Measurements from ENCODE around the gene LIN9.

Gene LIN9

DNA sequence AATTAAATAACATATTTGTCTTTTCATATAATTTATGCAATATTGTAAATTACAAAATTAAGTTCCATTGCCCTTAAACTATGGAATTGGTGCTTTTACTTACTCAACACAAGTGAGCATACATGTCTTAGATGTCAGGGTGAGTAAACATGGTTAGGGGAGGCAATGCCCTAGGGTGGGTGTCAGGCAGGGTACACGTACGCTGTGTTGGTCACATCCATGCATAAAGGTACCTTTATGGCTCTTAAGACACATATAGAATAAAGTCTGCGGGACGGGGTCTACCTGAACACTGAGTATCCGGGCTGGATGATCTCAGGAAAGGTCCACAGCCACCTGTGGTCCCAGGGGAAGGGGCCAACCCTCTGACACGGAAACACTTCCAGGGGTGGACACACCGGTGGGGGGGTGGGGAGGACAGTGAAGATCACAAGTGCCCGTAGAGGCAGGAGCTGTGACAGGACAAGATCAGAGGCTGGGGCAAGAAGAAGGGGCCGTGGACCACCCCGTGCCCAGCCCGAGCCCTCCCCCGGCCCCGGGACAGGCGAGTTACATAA is 720 bp downstream of the LIN9 start:
- no peaks in the 10 kb centered on the region for H3K27me3 ChIP-seq (ENCODE audit: control insufficient read depth in 2 of 2, insufficient read depth in 2 of 2, low read length in 2 of 2)
- peak overlapping the region in 1 of 2 donors; percentile 62 for H3K27ac ChIP-seq (ENCODE audit: low read depth in 2 of 2, low read length in 2 of 2)
- no peaks in the 10 kb centered on the region for H3K9me3 ChIP-seq (ENCODE audit: control insufficient read depth in 2 of 2, low read length in 2 of 2)
- no peaks in the 10 kb centered on the region for H3K36me3 ChIP-seq (ENCODE audit: control insufficient read depth in 2 of 2, insufficient read depth in 2 of 2, low read length in 2 of 2)
- peak overlapping the region; percentile 61 to 93 for H3K9ac ChIP-seq (ENCODE audit: low read depth in 1 of 2, low read length in 2 of 2)
- H3K4me1 ChIP-seq (ENCODE audit: control insufficient read depth in 2 of 2, insufficient read depth in 2 of 2, low read length in 2 of 2), result peaks cover 12 to 24% of the 10 kb centered on the region in 2 donors
- H3K4me3 ChIP-seq (ENCODE audit: low read length in 2 of 2), result peak overlapping the region; percentile 89 to 97

DNA sequence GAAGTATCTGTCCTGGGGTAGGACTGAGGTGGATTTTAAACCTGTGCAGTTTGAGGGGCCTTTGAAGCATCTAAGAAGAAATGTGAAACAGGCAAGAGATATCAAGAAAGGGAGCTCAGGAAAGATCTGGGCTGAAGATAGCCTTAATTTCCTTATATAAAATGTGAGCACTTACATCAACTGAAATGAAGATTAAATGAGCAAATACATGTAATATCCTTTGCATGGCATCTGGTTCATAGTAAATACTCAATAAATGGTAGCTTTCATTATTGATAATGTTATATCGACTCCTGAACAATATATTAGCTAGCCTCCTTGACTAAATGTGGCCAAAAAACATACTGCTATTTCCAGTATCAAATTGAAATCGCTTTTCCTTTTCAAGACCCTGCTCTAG is 2.5 kb downstream of the LIN9 start:
- Histone ChIP-seq H3K27ac (ENCODE audit: low read depth in 2 of 2, low read length in 2 of 2) (no peak overlapping the region), H3K4me3 (ENCODE audit: low read length in 2 of 2) (no peak overlapping the region), H3K36me3 (ENCODE audit: control insufficient read depth in 2 of 2, insufficient read depth in 2 of 2, low read length in 2 of 2) (no peaks in the 10 kb centered on the region), H3K9ac (ENCODE audit: low read depth in 1 of 2, low read length in 2 of 2) (no peak overlapping the region), H3K9me3 (ENCODE audit: control insufficient read depth in 2 of 2, low read length in 2 of 2) (no peaks in the 10 kb centered on the region), H3K4me1 (ENCODE audit: control insufficient read depth in 2 of 2, insufficient read depth in 2 of 2, low read length in 2 of 2) (peaks cover 12 to 24% of the 10 kb centered on the region in 2 donors), H3K27me3 (ENCODE audit: control insufficient read depth in 2 of 2, insufficient read depth in 2 of 2, low read length in 2 of 2) (no peaks in the 10 kb centered on the region)

DNA sequence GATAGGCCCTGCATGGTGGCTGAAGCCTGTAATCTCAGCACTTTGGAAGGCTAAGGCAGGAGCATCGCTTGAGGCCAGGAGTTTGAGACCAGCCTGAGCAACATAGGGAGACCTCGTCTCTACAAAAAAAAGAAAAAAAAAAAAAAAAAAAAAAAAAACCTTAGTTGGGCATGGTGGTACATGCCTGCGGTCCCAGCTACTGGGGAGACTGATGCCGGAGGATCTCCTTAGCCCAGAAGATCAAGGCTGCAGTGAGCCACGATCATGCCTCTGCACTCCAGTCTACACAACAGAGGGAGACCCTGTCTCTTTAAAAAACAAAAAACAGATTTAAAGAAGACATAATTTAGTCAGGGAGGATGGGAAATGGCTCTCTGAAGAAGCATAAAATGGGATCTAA is 3.8 kb downstream of the LIN9 start:
- Histone ChIP-seq H3K36me3 (ENCODE audit: control insufficient read depth in 2 of 2, insufficient read depth in 2 of 2, low read length in 2 of 2) (no peaks in the 10 kb centered on the region), H3K9me3 (ENCODE audit: control insufficient read depth in 2 of 2, low read length in 2 of 2) (no peaks in the 10 kb centered on the region), H3K4me3 (ENCODE audit: low read length in 2 of 2) (no peak overlapping the region), H3K9ac (ENCODE audit: low read depth in 1 of 2, low read length in 2 of 2) (no peak overlapping the region), H3K27ac (ENCODE audit: low read depth in 2 of 2, low read length in 2 of 2) (no peak overlapping the region), H3K27me3 (ENCODE audit: control insufficient read depth in 2 of 2, insufficient read depth in 2 of 2, low read length in 2 of 2) (no peaks in the 10 kb centered on the region), H3K4me1 (ENCODE audit: control insufficient read depth in 2 of 2, insufficient read depth in 2 of 2, low read length in 2 of 2) (peaks cover 4 to 13% of the 10 kb centered on the region in 2 donors)

DNA sequence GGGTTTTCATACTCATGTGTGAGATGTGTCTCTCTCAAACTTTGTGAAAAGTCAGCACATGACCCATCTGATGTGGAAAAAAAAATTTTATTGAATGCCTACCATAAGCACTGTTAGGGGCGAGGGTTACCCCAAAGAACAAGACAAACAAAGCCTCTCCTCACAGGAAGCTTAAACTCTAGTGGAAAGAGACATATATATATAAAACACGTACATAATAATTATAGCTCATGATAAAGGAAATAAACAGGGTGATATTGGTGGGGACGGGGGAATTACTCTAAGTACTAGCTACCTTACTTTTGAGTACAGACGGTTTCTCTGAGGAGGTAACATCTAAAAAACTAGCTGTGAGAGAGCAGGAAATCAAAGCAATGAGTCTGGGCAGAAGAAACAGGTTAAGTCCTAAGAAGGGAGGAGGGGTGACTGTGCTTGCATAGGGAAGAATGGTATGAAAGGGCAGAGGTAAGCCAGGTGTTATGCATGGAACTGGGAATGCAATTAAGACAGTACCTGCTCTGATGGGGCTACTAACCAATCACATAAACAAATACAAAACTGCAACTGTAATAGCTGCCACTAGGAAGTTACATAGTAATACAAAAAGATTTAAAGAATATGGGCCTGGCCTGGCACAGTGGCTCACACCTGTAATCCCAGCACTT is 4.5 kb downstream of the LIN9 start:
- no peak overlapping the region for H3K27ac ChIP-seq (ENCODE audit: low read depth in 2 of 2, low read length in 2 of 2)

DNA sequence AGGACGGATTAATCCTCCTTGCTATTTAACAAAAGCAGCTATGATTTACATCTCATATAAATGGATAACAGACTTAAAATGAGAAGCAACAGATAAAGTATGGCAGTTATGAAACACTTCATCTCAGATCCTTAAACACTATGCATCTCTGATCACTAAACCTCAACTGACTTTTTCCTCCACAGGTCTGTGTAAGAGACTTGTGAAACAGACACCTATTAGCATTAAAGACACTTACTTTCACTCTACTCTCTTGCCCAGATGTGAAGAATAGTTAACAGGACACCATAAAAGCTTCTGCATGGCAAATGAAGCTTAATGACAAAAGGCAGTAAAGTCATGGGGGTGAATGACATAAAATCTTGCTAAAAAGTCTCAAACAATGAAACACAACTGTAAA is 6.2 kb downstream of the LIN9 start:
- Histone ChIP-seq H3K36me3 (ENCODE audit: control insufficient read depth in 2 of 2, insufficient read depth in 2 of 2, low read length in 2 of 2) (peaks cover 3% of the 10 kb centered on the region in 2 donors), H3K9me3 (ENCODE audit: control insufficient read depth in 2 of 2, low read length in 2 of 2) (no peaks in the 10 kb centered on the region), H3K9ac (ENCODE audit: low read depth in 1 of 2, low read length in 2 of 2) (no peak overlapping the region), H3K27ac (ENCODE audit: low read depth in 2 of 2, low read length in 2 of 2) (no peak overlapping the region), H3K27me3 (ENCODE audit: control insufficient read depth in 2 of 2, insufficient read depth in 2 of 2, low read length in 2 of 2) (no peaks in the 10 kb centered on the region), H3K4me3 (ENCODE audit: low read length in 2 of 2) (no peak overlapping the region), H3K4me1 (ENCODE audit: control insufficient read depth in 2 of 2, insufficient read depth in 2 of 2, low read length in 2 of 2) (no peaks in the 10 kb centered on the region)

More for the DNA sequence above, 4.5 kb downstream of the LIN9 start:
- Histone ChIP-seq H3K36me3 (ENCODE audit: control insufficient read depth in 2 of 2, insufficient read depth in 2 of 2, low read length in 2 of 2) (no peaks in the 10 kb centered on the region), H3K27me3 (ENCODE audit: control insufficient read depth in 2 of 2, insufficient read depth in 2 of 2, low read length in 2 of 2) (no peaks in the 10 kb centered on the region), H3K4me3 (ENCODE audit: low read length in 2 of 2) (no peak overlapping the region), H3K4me1 (ENCODE audit: control insufficient read depth in 2 of 2, insufficient read depth in 2 of 2, low read length in 2 of 2) (peaks cover 4 to 6% of the 10 kb centered on the region in 2 donors), H3K9me3 (ENCODE audit: control insufficient read depth in 2 of 2, low read length in 2 of 2) (no peaks in the 10 kb centered on the region), H3K9ac (ENCODE audit: low read depth in 1 of 2, low read length in 2 of 2) (no peak overlapping the region)

DNA sequence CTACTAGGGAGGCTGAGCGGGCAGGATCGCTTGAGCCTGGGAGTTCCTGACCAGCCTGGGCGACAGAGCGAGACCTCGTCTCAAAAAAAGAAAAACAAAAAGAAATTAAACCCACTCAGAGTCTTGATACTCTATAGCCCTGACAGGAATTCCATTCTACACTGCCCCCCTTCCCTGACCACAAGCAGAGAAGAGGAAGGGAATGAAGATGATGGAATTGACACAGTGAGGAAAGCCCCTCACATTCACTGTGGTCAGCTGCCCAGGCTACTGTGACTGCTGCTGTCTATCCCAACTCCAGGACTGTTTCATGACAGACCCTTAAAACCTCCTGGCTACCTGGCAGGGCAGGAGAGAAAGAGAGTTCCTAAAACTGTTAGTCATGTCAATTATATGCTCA is 12.1 kb downstream of the LIN9 start:
- no peaks in the 10 kb centered on the region for H3K9me3 ChIP-seq (ENCODE audit: control insufficient read depth in 2 of 2, low read length in 2 of 2)
- no peaks in the 10 kb centered on the region for H3K4me1 ChIP-seq (ENCODE audit: control insufficient read depth in 2 of 2, insufficient read depth in 2 of 2, low read length in 2 of 2)
- H3K27ac ChIP-seq (ENCODE audit: low read depth in 2 of 2, low read length in 2 of 2), result no peak overlapping the region
- H3K36me3 ChIP-seq (ENCODE audit: control insufficient read depth in 2 of 2, insufficient read depth in 2 of 2, low read length in 2 of 2), result peaks cover 3 to 12% of the 10 kb centered on the region in 2 donors
- H3K4me3 ChIP-seq (ENCODE audit: low read length in 2 of 2), result no peak overlapping the region
- no peak overlapping the region for H3K9ac ChIP-seq (ENCODE audit: low read depth in 1 of 2, low read length in 2 of 2)
- H3K27me3 ChIP-seq (ENCODE audit: control insufficient read depth in 2 of 2, insufficient read depth in 2 of 2, low read length in 2 of 2), result no peaks in the 10 kb centered on the region

DNA sequence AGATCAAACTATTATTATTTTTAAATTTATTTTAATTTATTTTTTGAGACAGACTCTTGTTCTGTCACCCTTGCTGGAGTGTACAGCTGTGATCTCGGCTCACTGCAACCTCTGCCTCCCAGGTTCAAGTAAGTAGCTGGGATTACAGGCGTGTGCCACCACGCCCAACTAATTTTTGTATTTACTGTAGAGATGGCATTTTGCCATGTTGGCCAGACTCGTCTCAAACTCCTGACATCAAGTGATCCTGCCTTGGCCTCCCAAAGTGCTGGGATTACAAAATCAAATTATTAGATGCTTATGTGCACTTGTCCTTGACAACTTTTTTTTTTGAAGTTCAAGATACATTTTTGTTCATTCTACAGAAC is 15.4 kb downstream of the LIN9 start:
- Histone ChIP-seq H3K9ac (ENCODE audit: low read depth in 1 of 2, low read length in 2 of 2) (no peak overlapping the region), H3K27ac (ENCODE audit: low read depth in 2 of 2, low read length in 2 of 2) (no peak overlapping the region), H3K27me3 (ENCODE audit: control insufficient read depth in 2 of 2, insufficient read depth in 2 of 2, low read length in 2 of 2) (no peaks in the 10 kb centered on the region), H3K4me1 (ENCODE audit: control insufficient read depth in 2 of 2, insufficient read depth in 2 of 2, low read length in 2 of 2) (no peaks in the 10 kb centered on the region), H3K36me3 (ENCODE audit: control insufficient read depth in 2 of 2, insufficient read depth in 2 of 2, low read length in 2 of 2) (peaks cover under 1 to 12% of the 10 kb centered on the region in 2 donors), H3K9me3 (ENCODE audit: control insufficient read depth in 2 of 2, low read length in 2 of 2) (no peaks in the 10 kb centered on the region), H3K4me3 (ENCODE audit: low read length in 2 of 2) (no peak overlapping the region)

DNA sequence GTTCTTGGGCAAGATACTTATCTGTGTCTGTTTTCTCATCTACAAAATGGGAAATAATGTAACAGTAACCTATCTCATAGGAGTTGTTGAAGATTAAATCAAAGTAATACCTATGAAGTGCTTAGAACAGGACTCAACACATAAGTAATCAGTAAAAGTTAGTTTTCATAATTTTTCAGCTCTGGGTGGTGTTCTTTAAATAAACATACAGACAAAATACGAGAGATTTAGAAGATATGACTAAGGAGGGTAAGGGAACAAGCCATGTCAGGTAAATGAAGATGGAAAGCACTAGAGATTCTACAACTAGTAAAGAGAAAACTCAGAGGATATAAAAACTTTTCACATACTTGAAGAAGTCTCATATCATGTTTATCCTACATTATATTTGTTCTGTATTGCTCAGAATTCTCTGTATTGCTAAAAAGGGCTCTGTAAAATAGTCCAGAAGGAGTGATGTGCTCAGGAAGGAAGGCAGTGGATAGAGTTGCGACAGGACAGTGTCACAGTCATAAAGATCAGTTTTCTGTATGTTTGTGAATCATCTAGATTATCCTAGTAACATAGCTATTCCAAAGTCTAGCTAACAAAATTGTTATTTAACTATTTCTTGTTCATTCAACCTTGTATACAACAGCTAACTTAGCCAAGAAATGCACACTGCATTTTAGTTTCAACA is 16.0 kb downstream of the LIN9 start:
- Histone ChIP-seq H3K4me3 (ENCODE audit: low read length in 2 of 2) (no peak overlapping the region), H3K27ac (ENCODE audit: low read depth in 2 of 2, low read length in 2 of 2) (no peak overlapping the region), H3K36me3 (ENCODE audit: control insufficient read depth in 2 of 2, insufficient read depth in 2 of 2, low read length in 2 of 2) (peaks cover 0 to 9% of the 10 kb centered on the region in 2 donors), H3K9ac (ENCODE audit: low read depth in 1 of 2, low read length in 2 of 2) (no peak overlapping the region), H3K4me1 (ENCODE audit: control insufficient read depth in 2 of 2, insufficient read depth in 2 of 2, low read length in 2 of 2) (no peaks in the 10 kb centered on the region), H3K27me3 (ENCODE audit: control insufficient read depth in 2 of 2, insufficient read depth in 2 of 2, low read length in 2 of 2) (no peaks in the 10 kb centered on the region), H3K9me3 (ENCODE audit: control insufficient read depth in 2 of 2, low read length in 2 of 2) (no peaks in the 10 kb centered on the region)

DNA sequence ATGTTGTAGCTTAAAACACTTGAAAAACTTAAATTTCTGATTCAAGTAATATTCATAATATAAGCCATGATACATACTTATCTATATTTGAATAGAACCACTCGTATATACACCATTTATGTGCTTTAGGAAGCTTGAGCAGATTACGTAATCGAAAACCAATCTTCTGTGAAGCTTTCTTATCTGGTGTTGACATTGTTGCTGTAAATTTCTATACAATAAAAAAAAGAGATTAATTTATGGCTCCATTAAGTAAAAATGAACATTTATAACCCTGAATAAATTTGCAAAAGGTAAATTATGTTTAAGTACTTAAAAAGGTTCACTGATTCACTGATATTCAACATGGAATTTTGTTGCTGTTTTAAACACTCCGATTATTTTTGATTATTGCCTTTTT is 21.4 kb downstream of the LIN9 start:
- Histone ChIP-seq H3K27me3 (ENCODE audit: control insufficient read depth in 2 of 2, insufficient read depth in 2 of 2, low read length in 2 of 2) (no peaks in the 10 kb centered on the region), H3K4me3 (ENCODE audit: low read length in 2 of 2) (no peak overlapping the region), H3K27ac (ENCODE audit: low read depth in 2 of 2, low read length in 2 of 2) (no peak overlapping the region), H3K9ac (ENCODE audit: low read depth in 1 of 2, low read length in 2 of 2) (no peak overlapping the region), H3K9me3 (ENCODE audit: control insufficient read depth in 2 of 2, low read length in 2 of 2) (no peaks in the 10 kb centered on the region), H3K36me3 (ENCODE audit: control insufficient read depth in 2 of 2, insufficient read depth in 2 of 2, low read length in 2 of 2) (peaks cover 0 to 4% of the 10 kb centered on the region in 2 donors), H3K4me1 (ENCODE audit: control insufficient read depth in 2 of 2, insufficient read depth in 2 of 2, low read length in 2 of 2) (no peaks in the 10 kb centered on the region)

DNA sequence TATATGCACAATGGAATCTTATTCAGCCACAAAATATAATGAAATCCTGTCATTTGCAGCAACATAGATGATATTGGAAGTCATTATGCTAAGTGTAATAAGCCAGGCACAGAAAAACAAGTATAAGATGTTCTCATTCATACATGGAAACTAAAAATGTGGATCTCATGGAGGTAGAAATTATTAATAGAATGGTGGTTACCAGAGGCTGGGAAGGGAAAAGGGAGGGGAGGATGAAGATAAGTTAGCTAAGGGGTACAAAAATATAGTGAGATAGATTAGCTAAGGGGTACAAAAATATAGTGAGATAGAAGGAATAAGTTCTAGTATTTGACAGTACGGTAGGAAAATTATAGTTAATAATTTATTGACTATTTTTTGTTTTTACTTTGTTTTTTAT is 27.9 kb downstream of the LIN9 start:
- H3K27ac ChIP-seq (ENCODE audit: low read depth in 2 of 2, low read length in 2 of 2), result no peak overlapping the region
- no peak overlapping the region for H3K9ac ChIP-seq (ENCODE audit: low read depth in 1 of 2, low read length in 2 of 2)
- no peaks in the 10 kb centered on the region for H3K4me1 ChIP-seq (ENCODE audit: control insufficient read depth in 2 of 2, insufficient read depth in 2 of 2, low read length in 2 of 2)
- no peaks in the 10 kb centered on the region for H3K27me3 ChIP-seq (ENCODE audit: control insufficient read depth in 2 of 2, insufficient read depth in 2 of 2, low read length in 2 of 2)
- H3K4me3 ChIP-seq (ENCODE audit: low read length in 2 of 2), result no peak overlapping the region
- no peaks in the 10 kb centered on the region for H3K9me3 ChIP-seq (ENCODE audit: control insufficient read depth in 2 of 2, low read length in 2 of 2)
- H3K36me3 ChIP-seq (ENCODE audit: control insufficient read depth in 2 of 2, insufficient read depth in 2 of 2, low read length in 2 of 2), result no peaks in the 10 kb centered on the region

Data from mucosa of rectum (tissue), 2 donors.